ENCODE data around the gene AOPEP. TPM values are rescaled to one million over a fixed set of nuclear protein-coding genes. Genes with fewer than 3 reads are reported as not detected.

The AOPEP gene
- total RNA-seq: 100 to 1,000 TPM in 1 of 2 donors, 10 to 100 TPM in 1; 81.5 to 224 TPM

- 0% methylated on average over 17 to 50 of the region's 52 CpGs for WGBS, 2 donors
- intact Hi-C loops (cut with DNase I): no loop called here
- H3K9me3 ChIP-seq: no peaks in the 10 kb centered on the region
Measured at GRCh38 chr9:94726495-94727191, at the start of gene AOPEP. TSS of gene AOPEP (plus strand) at chr9:94726699. CDS start at chr9:94759784, 33,085 bp downstream.

DNA sequence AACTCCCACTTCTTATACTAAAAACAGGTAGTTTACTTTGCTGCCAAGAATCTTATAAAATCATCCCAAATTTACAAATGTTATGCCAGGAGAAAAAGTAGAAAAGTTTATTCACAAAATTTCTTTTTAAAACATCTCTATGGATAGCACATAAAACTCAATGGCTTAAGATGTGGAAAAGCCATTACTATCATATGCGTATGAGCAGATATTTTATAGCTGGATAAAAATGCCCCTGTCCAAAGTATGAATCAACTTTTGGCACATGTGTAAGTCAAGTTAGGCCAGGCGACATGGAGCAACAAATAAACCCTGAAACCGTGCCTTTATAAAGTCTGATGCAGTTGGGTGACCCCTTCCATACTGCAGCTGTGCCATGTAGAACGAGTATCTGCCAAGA is 48.6 kb upstream of the AOPEP start:
- TF ChIP-seq CTCF (IDR thresholded peaks at IDR 0.05): no peak
- no peak for TF ChIP-seq POLR2A (IDR thresholded peaks at IDR 0.05)
- no peak overlapping the region for H3K4me3 ChIP-seq
- no peaks in the 10 kb centered on the region for H3K27me3 ChIP-seq
- no peak for ATAC-seq
- no peaks in the 10 kb centered on the region for H3K4me1 ChIP-seq
- DNase-seq: no peak
- 68 to 78% methylated on average over 4 of the region's 4 CpGs for WGBS, 2 donors
- H3K9me3 ChIP-seq: no peaks in the 10 kb centered on the region
- no peak overlapping the region for H3K27ac ChIP-seq
- intact Hi-C loops (cut with DNase I): loop anchor here (10.0 kb wide), 1 partner anchor 457 kb away; no protein-coding TSS in a partner anchor
- H3K36me3 ChIP-seq (replicated peaks in 1 of 2; ENCODE audit: insufficient read depth in 1 of 2, low read depth in 2 of 2): no peaks in the 10 kb centered on the region

More at GRCh38 chr9:94726495-94727191, at the start of gene AOPEP:
- DNase-seq (peak; percentile 99), ATAC-seq (peak; percentile 100)
- Histone ChIP-seq H3K4me3 (peak within 1 kb of the TSS; percentile 70 to 74), H3K27me3 (no peaks in the 10 kb centered on the region), H3K36me3 (replicated peaks in 1 of 2; ENCODE audit: insufficient read depth in 1 of 2, low read depth in 2 of 2) (no peaks in the 10 kb centered on the region), H3K4me1 (peaks cover 11% of the 10 kb centered on the region), H3K27ac (peak within 1 kb of the TSS; percentile 57 to 93 (median 90))
- TF ChIP-seq CTCF (IDR thresholded peaks at IDR 0.05): peak in 1 of 7 experiments; percentile 3
- TF ChIP-seq POLR2A (IDR thresholded peaks at IDR 0.05): peak; percentile 49 to 84 (median 80)

- TF ChIP-seq CTCF (IDR thresholded peaks at IDR 0.05) (no peak), POLR2A (IDR thresholded peaks at IDR 0.05) (no peak)
- intact Hi-C loops (cut with DNase I): loop anchor here (10.0 kb wide), 1 partner anchor 455 kb away; no protein-coding TSS in a partner anchor
- 81 to 85% methylated on average over 8 of the region's 8 CpGs for WGBS, 2 donors
- H3K4me3 ChIP-seq: no peak overlapping the region
- H3K9me3 ChIP-seq: no peaks in the 10 kb centered on the region
- H3K36me3 ChIP-seq (replicated peaks in 1 of 2; ENCODE audit: insufficient read depth in 1 of 2, low read depth in 2 of 2): no peaks in the 10 kb centered on the region
- DNase-seq (no peak), ATAC-seq (no peak)
- no peaks in the 10 kb centered on the region for H3K27me3 ChIP-seq
- H3K4me1 ChIP-seq: no peaks in the 10 kb centered on the region
- no peak overlapping the region for H3K27ac ChIP-seq
Measured at GRCh38 chr9:94679587-94679986, 46.9 kb upstream of the AOPEP start.

DNA sequence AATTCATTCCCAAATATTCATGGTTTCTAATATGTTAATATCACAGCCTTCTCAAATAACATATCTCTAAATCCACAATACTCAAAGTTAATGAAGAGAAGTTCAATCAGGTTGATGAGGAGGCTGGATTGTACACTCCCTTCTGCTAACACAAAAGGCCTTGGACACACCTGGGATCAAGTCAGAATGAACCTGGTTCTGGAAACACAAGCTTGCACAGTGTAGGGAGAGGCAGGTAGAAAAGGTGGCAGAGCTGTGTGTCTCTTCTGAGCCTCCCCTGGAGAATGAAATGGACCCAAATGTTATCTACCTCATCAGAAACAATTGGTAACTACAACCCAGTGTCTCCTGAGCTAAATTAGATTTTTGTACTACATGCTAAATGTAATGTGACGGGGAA is 46.5 kb upstream of the AOPEP start:
- Histone ChIP-seq H3K4me3 (no peak overlapping the region), H3K27me3 (no peaks in the 10 kb centered on the region), H3K27ac (no peak overlapping the region), H3K9me3 (no peaks in the 10 kb centered on the region), H3K4me1 (no peaks in the 10 kb centered on the region), H3K36me3 (replicated peaks in 1 of 2; ENCODE audit: insufficient read depth in 1 of 2, low read depth in 2 of 2) (no peaks in the 10 kb centered on the region)
- DNase-seq: no peak
- intact Hi-C loops (cut with DNase I): no loop called here
- TF ChIP-seq POLR2A (IDR thresholded peaks at IDR 0.05): no peak
- WGBS, 2 donors: 86 to 100% methylated on average over 1 of the region's 1 CpG
- ATAC-seq: no peak

DNA sequence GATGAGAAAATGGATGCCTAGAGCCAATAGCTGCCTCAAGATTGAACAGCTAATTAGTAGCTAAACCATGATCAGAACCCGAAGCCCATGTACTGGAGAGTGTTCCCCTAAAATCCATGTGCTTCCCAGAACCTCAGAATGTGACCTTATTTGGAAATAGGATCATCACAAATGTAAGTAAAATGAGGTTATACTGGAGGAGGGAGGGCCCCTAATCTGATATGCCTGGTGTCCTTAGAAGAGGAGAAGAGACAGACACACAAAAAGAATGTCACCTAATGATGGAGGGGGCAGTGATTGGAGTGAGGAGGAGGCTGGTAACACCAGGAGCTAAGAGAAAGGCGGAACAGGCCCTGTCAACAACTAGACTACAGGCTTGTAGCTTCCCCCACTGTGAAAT is 45.9 kb upstream of the AOPEP start:
- no peak overlapping the region for H3K27ac ChIP-seq
- ATAC-seq: no peak
- TF ChIP-seq POLR2A (IDR thresholded peaks at IDR 0.05) (no peak), CTCF (IDR thresholded peaks at IDR 0.05) (no peak)

More for the DNA sequence above, 45.9 kb upstream of the AOPEP start:
- H3K4me3 ChIP-seq: no peak overlapping the region
- no peaks in the 10 kb centered on the region for H3K9me3 ChIP-seq
- H3K27me3 ChIP-seq: no peaks in the 10 kb centered on the region
- DNase-seq: no peak
- H3K36me3 ChIP-seq (replicated peaks in 1 of 2; ENCODE audit: insufficient read depth in 1 of 2, low read depth in 2 of 2): no peaks in the 10 kb centered on the region
- H3K4me1 ChIP-seq: no peaks in the 10 kb centered on the region
- 69 to 81% methylated on average over 2 of the region's 2 CpGs for WGBS, 2 donors
- intact Hi-C loops (cut with DNase I): no loop called here
